ENCODE data around the gene RNU7-1.

DNA sequence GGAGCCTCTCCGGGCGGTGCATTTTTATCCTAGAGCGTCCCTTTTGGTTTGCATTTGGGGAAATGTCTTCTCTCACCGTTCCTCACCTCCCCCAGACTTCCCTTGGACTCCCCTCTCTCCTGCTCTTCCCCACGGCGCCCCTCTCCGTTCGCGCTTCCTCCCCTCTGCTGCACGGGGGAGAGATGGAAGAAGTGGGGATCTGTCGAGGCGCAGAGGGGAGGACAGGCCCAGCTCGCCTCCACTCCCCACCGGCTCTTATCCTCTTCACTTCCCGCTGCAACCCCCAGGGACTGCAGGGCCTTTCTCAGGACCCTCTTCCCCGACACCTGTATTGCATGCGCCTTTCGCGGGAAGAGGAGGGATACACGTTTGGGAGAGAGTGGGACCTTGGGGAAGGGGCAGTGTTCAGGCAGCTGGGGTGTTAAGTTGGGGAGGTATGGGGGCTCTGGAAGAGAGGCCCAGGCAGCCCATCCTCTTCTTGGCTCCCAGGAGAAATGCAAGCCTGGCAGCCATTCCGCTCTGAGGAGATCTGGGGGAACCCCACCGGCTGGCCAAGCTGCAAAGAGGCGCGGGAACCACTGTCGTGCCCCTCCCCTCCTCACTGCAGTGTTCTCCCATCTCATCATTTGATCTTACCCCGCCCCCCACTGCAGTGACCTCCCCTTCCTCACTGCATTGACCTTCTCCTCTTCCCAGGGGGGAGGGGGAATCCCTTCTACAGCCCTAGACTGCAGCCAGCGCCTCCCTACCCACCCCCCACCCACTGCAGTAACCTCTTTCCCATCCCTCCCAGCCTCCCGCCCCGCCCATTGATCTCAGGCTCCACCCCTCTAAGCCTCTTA lies 28.4 kb upstream of the RNU7-1 start:
- TF ChIP-seq EZH2phosphoT487 (IDR thresholded peaks at IDR 0.05; ENCODE audit: insufficient read depth, low read depth) (no peak), EZH2 (IDR thresholded peaks at IDR 0.05; ENCODE audit: insufficient read depth, poor library complexity, severe bottlenecking) (no peak)
